ENCODE data around the gene DCBLD1.

DNA sequence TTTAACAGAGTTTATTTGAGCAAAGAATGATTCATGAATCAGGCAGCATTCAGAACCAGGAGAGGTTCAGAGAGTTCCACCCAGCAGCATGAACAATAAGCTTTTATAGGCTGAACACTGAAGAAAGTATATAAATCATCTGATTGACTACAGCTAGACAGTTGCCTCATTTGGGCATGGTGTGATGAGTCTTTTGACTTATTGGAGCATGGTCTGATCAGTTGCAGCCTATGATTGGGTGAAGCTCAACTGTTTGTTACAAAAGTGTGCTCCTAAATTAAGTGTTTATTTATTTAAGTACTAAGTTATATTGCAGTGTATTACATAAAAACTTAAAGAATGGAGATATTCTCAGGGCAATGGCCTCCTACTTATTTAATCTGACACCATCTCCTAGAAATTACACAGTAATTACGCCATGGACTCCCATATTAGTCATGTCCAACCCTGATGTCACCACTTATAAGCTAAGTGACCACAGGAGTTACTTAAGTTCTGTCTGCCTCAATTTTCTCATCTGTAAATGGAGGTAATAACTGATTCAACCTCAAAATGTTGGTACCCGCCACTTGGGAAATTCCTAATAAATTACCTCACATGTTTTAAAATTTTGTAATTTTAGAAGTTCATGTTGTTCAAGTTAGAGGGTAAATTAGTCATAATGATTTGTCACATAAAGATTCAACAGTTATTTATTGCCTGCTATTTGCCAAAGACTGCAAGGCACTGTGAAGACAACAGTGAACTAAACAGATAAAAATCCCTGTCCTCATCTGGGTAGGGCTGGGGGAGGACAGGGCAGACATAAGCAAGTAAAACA, 41.6 kb upstream of the DCBLD1 start:
- TF ChIP-seq, protein P1, sequence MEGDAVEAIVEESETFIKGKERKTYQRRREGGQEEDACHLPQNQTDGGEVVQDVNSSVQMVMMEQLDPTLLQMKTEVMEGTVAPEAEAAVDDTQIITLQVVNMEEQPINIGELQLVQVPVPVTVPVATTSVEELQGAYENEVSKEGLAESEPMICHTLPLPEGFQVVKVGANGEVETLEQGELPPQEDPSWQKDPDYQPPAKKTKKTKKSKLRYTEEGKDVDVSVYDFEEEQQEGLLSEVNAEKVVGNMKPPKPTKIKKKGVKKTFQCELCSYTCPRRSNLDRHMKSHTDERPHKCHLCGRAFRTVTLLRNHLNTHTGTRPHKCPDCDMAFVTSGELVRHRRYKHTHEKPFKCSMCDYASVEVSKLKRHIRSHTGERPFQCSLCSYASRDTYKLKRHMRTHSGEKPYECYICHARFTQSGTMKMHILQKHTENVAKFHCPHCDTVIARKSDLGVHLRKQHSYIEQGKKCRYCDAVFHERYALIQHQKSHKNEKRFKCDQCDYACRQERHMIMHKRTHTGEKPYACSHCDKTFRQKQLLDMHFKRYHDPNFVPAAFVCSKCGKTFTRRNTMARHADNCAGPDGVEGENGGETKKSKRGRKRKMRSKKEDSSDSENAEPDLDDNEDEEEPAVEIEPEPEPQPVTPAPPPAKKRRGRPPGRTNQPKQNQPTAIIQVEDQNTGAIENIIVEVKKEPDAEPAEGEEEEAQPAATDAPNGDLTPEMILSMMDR (conservative IDR thresholded peaks at IDR 0.05 in 1 of 2, IDR thresholded peaks at IDR 0.05 in 1 of 2; ENCODE audit: low read depth in 1 of 2, low read length in 2 of 2), result no peak
- TF ChIP-seq EZH2 (IDR thresholded peaks at IDR 0.05; ENCODE audit: low read length, missing control alignments), result no peak
